Mesothelial cell of epicardium (in vitro differentiated cells): ENCODE measurements around the gene DAPK1. TPM values are rescaled to one million over a fixed set of nuclear protein-coding genes. Genes with fewer than 3 reads are reported as not detected.

Experiments
- DNase-seq, 2 experiments: peaks; one replicate each; pipeline ENCODE4 v3.0.0; 2021; ENCODE audit warnings: low spot score in 2 of 2; ENCODE audit not compliant: unreplicated experiment in 2 of 2
- H3K27ac Mint-ChIP-seq: 2 replicates; pipeline ENCODE4 v1.8.0; 2021; ENCODE audit warnings: mixed read lengths
- H3K27me3 Mint-ChIP-seq: 2 replicates; pipeline ENCODE4 v1.8.0; 2021; ENCODE audit warnings: low read depth, mixed read lengths
- H3K36me3 Mint-ChIP-seq: 2 replicates; pipeline ENCODE4 v1.8.0; 2021; ENCODE audit warnings: mixed read lengths
- H3K4me1 Mint-ChIP-seq: 2 replicates; pipeline ENCODE4 v1.8.0; 2021; ENCODE audit warnings: mixed read lengths
- H3K4me3 Mint-ChIP-seq: 2 replicates; pipeline ENCODE4 v1.8.0; 2021; ENCODE audit warnings: mild to moderate bottlenecking, moderate library complexity, mixed read lengths
- H3K9me3 Mint-ChIP-seq: 2 replicates; pipeline ENCODE4 v1.8.0; 2021; ENCODE audit warnings: mixed read lengths
- CTCF ChIP-seq: fragments of 200-600 bp; sonication (generic); IDR thresholded peaks from one replicate; pipeline ENCODE4 v1.5.0; 2021; ENCODE audit warnings: antibody characterized with exemption; ENCODE audit not compliant: unreplicated experiment
- total RNA-seq: library from RNA; stranded (reverse); gene quantifications from 3 replicates; pipeline ENCODE4 v1.2.1, GENCODE V29; 2021

The DAPK1 gene
- total RNA-seq, 1 donor from 2014 or later: 239 TPM

DNA sequence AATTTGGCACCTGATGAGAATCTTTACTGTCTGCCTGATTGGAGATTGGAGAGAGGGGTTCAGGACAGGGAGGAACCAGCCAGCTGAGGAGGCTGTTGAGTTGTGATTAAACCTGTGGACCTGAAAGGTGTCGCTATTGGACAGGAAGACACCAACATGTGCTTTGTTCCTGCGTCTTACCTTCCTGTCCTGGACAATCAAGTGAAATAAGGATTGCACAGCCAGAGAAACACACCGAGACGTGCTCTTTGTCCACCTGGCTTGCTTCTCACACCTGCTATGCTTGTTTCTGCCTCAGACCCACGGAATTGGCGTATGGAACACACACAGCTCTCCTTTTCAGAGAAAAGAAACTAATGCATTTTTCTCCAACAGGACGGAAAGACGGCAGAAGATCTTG is 170.6 kb downstream of the DAPK1 start:
- no peak overlapping the region for H3K4me3 Mint-ChIP-seq
- H3K9me3 Mint-ChIP-seq: peaks cover 11% of the 10 kb centered on the region
- no peak for DNase-seq
- H3K36me3 Mint-ChIP-seq: peaks cover 60% of the 10 kb centered on the region
- H3K27ac Mint-ChIP-seq: no peak overlapping the region
- no peaks in the 10 kb centered on the region for H3K27me3 Mint-ChIP-seq
- no peaks in the 10 kb centered on the region for H3K4me1 Mint-ChIP-seq
- TF ChIP-seq CTCF: no peak

- Mint-ChIP-seq H3K27ac (no peak overlapping the region), H3K36me3 (peaks cover 61% of the 10 kb centered on the region), H3K9me3 (peaks cover 11% of the 10 kb centered on the region), H3K27me3 (no peaks in the 10 kb centered on the region), H3K4me3 (no peak overlapping the region), H3K4me1 (no peaks in the 10 kb centered on the region)
- DNase-seq: no peak
- no peak for TF ChIP-seq CTCF
Observed at GRCh38 chr9:87668722-87669121, 171.1 kb downstream of the DAPK1 start.

- no peak for DNase-seq
- H3K27ac Mint-ChIP-seq: no peak overlapping the region
- peaks cover 52% of the 10 kb centered on the region for H3K36me3 Mint-ChIP-seq
- H3K4me1 Mint-ChIP-seq: no peaks in the 10 kb centered on the region
- peaks cover 11% of the 10 kb centered on the region for H3K9me3 Mint-ChIP-seq
- H3K27me3 Mint-ChIP-seq: no peaks in the 10 kb centered on the region
- no peak for TF ChIP-seq CTCF
- no peak overlapping the region for H3K4me3 Mint-ChIP-seq
Observed at GRCh38 chr9:87670572-87671264, 173.1 kb downstream of the DAPK1 start.

GRCh38 chr9:87671478-87671877 is 173.8 kb downstream of the DAPK1 start:
- Mint-ChIP-seq H3K27me3 (no peaks in the 10 kb centered on the region), H3K4me3 (no peak overlapping the region), H3K9me3 (peaks cover 11% of the 10 kb centered on the region), H3K4me1 (peaks cover 5% of the 10 kb centered on the region), H3K27ac (no peak overlapping the region), H3K36me3 (peaks cover 54% of the 10 kb centered on the region)
- DNase-seq: no peak
- no peak for TF ChIP-seq CTCF

- peaks cover 10% of the 10 kb centered on the region for H3K4me1 Mint-ChIP-seq
- DNase-seq: no peak
- H3K27ac Mint-ChIP-seq: no peak overlapping the region
- no peaks in the 10 kb centered on the region for H3K27me3 Mint-ChIP-seq
- no peak for TF ChIP-seq CTCF
- H3K9me3 Mint-ChIP-seq: peaks cover 7% of the 10 kb centered on the region
- H3K4me3 Mint-ChIP-seq: no peak overlapping the region
- H3K36me3 Mint-ChIP-seq: peaks cover 52% of the 10 kb centered on the region
Observed at GRCh38 chr9:87671925-87672324, 174.3 kb downstream of the DAPK1 start.
